Measurements from ENCODE around the gene RNLS.
"Not testable (repeated sequence)": the region's sequence is repeated elsewhere in the genome, so short reads cannot be mapped to it uniquely, and the experiment has no call there.

RNLS gene

DNA sequence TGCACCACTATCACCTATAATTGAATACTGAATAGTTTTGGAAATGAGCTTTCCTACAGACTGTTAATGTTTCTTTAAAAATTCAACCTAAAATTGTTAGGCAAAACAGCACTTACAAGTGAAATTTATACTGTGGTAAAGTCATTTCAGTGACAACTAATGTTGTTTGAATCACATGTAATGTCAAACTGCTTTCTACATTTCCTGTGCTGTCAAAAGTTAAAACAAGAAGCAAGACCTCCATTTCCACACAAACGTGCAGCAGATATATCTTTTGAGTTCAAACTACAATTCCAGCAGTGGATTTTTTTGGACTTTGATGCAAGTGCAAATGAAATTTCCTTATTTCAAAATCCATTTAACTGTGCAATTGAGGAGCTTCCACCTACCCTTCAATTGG is 199.8 kb downstream of the RNLS start:
- no peak for DNase-seq

DNA sequence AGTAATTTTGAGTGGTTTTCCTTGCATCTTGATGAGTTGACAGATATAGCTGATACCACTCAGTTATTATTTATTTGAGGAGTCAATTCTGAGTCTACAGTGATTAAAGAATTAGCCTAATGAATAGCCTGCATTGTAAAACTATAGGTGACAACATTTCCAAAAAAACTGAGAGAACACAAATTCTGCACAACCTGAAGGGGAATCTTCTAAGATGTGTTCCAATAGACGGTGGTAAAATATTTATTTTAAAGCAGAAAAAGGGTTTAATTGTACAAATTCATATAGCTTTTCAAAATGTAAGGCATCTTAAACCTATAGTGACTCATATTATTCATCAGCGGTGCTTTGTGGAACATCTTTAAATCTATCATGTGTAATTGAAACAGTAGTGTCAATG is 200.4 kb downstream of the RNLS start:
- no peak for DNase-seq

DNA sequence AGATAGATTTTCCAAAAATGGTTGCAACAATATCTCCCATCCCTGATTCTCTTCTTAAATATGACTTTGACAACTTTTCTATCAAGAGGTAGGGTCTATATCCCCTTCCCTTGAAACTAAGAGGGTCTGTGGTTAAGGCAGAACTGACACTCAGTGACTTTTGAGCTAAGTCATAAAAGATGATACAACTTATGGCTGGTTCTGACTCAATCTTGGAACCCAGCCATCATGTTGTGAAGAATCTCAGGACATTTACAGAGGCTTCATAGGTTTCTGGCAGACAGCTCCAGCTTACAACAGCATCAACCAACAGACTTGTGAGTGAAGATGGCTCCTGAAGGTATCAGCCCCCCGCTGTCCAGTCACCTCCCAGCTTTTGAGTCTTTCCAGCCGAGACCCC is 203.5 kb downstream of the RNLS start:
- no peak for DNase-seq

DNA sequence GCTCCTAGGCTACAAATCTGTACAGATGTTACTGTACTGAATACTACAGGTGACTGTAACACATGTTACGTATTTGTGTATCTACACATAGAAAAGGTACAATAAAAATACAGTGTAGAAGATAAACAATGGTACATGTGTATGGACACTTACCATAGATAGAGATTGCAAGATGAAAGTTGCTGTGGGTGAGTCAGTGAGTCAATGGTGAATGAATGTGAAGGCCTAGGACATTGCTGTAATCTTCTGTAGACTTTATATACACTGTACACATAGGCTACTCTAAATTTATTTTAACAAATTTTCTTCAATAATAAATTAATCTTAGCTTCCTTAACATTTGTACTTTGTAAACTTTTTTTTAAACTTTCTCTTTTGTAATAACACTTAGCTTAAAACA is 205.6 kb downstream of the RNLS start:
- no peak for DNase-seq

DNA sequence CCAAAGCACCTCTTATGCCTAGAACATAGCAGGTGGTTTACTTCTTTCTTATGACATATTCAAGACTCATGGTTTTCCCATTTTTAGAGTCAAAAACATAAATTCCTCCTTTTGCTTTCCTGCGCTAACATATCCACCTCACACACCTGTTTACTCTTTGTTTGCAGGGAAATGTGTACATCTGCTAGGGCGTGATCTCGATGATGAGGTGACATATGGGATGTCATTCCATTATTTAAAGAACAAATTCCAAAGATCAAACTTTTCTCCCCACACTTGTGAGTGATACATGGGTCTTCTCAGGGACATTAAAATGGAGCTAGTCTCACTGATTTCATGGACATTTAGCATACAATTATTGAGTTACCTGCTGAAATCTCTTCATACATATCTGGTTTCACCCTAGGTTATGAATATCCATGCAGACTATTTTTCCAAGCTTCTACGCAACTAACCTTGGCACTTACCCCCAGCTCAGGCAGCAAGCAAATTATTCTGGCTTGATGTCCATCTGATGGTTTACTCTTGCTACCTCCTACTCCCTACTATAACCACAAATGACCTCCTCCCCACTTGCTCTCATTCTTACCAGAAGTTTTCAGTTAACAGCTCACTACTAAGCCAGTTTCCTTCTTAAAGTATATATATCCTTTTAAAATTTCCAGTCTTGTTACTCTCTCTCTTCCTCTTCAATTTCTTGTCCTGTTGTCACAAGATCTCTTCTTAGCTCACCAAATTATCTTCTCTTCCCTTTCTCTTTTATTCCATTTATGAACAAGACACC is 208.5 kb downstream of the RNLS start:
- no peak for DNase-seq

DNA sequence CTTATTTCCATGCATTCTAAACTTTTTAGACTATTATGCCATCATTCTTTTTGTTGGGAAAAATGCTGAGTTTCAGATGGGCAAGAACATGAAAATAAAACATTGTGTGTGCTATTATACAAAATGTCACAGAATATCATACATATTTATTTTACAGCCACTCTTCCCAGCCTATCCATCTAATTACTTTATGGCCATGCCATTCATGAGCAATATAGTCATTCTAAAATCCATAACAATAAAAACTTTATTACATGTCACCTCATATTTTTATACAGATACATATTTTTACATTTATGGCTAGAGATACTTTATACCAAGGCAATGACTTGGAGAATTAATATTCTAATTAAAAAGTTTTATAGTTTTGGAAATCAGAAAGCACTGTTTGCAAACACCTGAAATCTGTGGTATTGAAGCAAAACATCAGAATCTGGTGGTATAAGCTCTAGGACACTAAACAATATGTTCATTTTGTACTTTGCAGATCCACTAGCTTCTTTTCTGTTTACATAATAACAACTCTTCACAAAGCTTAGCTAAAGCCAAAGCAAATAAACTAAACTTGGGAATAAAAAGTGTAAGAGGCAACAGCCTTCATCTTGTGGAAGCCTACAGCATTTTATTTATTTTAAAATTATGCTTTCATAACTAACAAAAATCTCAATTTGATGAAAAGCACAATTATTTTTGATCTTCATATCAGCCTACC is 210.1 kb downstream of the RNLS start:
- DNase-seq = no peak

DNA sequence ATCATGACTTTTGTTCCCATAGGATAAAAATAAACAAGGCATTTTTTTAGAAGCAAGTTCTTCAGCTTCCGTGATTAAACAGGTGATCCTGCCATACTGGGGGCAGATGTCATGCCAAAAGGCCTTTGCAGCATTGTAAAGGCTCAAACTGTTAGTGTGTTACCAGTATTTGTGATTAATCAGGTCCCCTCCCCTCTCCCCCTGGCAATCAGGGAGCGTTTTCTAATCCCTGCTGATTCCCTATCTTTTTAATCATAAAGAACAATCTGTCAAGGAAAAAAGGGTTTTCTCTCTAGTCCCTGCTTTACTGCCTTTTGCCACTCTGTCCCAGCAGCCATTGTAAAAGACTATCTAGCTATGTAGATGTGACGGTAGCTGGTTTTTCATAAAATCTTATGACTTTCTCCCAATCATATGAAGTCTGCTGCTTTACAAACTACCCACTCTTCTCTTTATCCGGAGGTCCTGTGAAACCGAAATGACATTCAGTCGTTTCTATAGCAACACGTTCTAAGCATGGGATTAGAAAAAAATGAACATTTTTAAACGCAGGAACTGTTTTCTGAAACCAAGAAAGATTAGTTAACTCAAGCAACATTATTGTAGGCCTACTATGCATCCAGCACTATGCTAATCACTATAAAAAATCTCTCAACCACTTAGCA is 210.9 kb downstream of the RNLS start:
- no peak for DNase-seq

DNA sequence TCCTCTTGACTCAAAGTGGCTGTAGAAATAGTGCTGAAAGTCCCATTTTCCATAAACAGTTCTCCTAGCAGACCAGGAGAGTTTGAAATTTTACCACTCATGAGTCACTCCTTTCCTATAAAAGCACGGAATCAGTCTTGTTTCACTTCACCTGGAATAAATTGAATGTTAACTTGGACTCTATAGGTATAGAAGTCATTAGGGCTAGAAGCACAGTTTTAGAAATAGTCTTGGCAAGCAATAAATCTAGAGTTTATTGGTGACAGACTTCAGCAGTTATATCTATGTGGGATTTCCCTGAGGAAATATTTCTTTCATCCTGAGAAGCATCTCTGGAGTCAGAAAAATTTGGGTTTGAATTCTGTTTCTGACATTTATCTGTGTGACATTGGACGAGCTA is 212.4 kb downstream of the RNLS start:
- no peak for DNase-seq

DNA sequence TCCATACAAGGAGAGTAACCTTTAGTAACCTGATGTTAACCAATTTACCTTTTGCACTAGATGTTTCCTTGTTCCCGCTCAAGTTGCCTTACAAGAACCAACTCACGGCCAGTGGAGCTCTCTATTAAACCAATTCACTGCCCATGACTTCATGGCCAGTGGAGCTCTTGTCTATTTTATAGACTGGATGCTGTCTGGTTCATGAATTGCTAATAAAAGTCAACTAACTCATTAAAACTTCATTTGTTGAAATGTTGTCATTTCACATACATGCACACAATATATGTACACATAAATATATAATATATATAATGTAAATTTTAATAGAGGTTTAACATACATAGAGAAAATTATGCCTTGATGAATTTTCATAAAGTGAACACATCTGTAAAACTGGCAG is 216.3 kb downstream of the RNLS start:
- DNase-seq = no peak

DNA sequence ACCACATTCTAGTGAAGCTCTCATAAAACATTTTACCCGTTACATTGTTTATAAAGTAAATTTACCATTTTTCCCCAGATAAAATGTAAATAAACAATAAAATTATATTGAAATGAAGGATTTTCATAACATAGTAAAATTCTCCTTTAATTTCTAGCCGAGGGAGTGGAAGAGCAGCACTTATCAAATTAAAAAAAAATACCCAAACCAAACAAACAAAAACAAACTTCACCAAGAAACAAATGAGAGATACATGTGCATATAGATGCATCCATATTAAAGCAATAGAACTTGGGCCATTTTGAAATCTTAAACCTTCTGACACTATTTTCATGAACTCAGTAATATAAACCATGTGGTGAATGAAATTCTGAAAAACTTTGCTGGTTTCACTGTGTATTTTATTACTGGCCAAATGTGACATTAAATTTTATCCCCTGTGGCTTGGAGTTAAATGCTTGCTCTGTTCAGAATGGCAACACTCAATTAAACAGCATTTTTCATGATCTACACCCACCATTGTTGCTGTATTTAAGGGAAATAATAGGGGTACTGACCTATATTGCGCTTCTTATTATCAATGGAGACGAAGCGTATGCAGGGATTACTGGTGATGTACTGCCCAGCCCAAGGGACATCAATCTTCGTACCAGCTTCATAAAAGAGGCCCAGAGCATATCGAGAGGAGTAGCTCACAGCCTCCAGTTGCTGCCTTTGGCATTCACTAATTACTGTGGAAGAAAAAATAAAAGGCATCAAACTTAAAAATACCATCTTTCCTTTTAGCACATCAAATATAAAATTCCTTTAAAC is 220.9 kb downstream of the RNLS start:
- DNase-seq = no peak

DNA sequence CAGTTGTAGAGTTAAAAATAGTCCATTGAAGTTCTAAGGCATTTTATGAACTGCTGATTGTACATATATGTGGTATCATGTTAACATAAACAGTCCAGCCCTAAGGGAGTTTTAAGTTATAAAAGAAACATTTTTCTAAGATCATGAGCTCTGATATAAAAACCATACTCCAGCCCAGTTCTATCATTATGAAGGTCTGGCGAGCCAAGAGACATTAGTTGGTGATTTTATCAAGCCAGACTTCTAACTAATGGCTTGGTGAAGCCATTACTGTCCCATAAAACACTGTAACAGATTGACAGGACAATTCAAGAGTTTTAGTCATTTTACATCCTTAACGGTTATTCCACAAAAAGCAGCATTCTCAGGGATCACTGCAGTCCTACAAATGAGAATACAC is 221.6 kb downstream of the RNLS start:
- DNase-seq = no peak

DNA sequence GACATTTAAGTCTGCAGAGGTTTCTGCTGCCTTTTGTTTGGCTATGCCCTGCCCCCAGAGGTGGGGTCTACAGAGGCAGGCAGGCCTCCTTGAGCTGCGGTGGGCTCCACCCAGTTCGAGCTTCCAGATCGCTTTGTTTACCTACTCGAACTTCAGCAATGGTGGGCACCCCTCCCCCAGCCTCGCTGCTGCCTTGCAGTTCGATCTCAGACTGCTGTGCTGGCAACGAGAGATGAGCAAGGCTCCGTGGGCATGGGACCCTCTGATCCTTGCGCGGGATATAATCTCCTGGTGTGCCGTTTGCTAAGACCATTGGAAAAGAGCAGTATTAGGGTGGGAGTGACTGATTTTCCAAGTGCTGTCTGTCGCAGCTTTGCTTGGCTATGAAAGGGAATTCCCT is 227.4 kb downstream of the RNLS start:
- DNase-seq = not testable (repeated sequence)

DNA sequence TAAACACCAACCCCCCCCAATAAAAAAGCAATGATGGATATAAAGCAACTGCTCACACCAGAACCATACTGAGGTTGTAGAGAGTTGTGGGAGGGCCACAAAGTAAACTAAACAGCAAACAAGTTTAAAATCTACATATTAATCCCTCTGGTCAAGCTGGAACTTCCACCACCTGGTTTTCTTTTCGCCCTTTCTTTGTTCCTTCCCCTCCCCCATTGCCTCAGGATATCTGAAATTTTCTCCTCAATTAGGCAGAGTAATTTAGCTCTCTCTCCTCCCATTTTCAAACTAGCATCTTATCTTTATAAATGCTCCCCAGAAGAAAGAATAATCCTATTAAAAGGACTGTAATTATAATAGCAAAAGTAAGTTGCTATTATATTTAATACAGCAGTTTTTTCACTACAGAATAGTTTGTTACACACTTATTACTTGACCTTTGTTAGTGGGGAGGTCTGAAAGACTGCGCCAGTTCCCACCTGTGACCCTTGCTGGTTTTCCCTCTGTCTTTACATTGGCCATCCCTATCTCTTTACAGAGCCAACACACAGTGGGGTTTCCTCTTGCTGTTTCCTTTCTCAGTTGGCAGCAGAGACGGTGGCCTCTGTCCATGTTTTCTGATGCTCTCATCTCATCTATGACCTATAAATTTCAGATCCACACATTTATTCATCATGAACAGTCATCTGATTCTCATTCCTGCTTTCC is 235.4 kb downstream of the RNLS start:
- no peak for DNase-seq

DNA sequence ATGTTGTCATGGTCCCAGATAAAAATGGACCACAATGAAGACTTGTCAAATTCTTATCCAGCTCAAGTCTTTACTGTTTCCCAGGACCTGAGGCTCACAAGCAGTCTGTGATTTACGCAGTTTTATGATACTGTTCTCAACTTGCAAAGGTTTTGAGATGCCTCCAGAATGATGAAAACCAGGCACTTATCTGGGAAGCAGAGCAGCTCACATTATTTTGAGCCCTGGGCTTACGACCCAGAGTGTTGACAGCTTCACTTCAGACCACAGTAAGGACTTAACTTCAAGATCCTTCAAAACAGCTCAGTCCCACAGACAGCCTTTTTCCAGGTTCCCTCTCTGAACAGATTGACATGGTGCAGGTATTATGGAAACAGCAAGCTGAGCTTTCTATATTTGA is 236.1 kb downstream of the RNLS start:
- no peak for DNase-seq

DNA sequence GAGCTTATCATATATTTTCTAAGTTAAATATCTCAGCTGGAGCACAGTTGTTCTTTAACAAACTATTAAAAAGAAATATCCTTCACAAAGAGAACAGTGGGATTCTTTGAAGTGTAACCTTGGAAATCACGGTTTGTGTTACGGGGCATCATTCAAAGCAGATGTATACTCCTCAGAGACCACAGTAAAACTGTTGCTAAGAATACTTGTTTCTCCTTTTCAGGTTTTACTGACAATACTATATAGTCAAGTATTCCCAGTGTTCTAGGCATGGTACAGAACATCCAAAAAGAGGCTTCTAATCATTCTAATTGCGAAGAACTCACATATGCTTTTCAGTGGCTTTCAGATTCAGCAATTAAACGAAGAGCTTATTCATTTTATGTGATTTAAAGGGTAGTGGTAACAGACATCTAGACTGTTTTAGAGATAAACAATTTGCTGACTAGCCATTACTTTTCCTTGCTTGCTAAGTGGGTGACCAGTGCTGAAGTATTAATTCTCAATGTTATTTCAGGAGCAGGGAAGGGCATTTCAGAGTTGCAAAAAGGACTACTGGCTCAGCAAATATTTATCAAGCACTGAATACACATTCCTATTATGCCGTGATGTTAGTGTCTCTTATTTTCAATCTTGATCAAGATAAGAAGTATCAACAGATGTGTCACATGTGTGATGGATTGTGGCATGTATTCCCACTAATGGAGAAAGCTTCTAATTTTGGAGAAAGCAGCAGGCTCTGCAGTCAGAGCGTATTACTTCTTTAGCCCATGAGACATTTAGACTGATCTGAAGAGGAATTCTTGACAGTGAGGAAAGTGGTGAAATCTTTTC is 236.8 kb downstream of the RNLS start:
- DNase-seq = no peak

DNA sequence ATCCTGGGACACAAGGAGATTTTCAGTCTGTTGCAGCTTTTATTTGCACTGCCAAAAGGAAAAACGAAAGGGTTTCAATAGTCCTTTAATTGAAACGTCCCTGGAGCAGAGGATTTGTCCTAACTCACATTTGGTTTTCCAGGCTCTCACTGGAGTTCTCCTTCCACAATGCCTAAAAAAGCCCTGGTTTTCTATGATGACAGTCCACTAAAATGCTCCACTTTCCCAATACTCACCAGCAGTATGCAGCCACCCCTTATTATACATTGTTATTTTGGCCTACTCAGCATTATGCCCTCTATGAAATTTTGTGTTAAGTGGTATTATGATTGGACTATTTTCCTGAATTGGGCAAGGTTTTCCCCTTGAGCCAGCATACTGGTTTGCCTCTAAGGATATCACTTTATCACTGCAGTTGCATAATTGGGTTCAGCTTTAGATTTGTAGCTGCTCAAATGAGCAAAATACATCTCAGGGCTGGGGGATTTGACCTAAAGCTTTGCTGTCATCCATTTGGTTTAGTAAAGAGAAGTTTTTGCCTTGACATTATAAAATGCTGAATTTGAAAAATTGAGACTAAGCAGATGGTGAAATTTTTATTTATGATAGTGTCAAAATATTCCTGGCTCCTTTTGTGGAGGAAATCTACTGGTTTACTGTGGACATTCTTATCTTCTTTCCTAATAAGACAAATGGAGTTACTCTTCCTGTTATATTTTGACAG is 239.2 kb downstream of the RNLS start:
- no peak for DNase-seq

DNA sequence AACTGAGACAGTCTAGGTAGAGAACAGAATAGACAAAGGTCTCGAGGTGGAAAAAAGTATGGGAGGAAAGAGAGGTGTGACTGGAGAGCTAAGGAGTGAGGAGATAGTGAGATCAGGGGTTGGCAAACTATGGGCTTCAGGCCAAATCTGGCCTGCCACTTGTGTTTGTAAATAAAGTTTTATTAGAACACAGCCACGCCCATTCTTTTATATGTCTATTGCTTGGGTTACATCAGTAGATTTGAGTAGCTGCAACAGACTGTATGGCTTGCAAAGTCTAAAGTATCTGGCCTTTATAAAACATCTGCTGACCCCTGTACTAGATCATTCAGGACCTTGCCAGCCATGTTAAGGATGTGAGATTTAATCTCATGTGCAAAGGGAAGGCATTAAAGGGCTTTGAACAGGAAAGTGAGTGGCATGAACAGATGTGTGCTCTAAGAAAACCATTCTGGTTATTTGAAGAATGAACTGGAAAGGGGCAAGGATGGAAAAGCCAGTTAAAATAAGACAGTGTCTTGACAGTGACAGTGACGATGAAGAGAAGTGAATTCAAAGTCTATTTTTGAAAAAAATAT is 240.3 kb downstream of the RNLS start:
- no peak for DNase-seq

DNA sequence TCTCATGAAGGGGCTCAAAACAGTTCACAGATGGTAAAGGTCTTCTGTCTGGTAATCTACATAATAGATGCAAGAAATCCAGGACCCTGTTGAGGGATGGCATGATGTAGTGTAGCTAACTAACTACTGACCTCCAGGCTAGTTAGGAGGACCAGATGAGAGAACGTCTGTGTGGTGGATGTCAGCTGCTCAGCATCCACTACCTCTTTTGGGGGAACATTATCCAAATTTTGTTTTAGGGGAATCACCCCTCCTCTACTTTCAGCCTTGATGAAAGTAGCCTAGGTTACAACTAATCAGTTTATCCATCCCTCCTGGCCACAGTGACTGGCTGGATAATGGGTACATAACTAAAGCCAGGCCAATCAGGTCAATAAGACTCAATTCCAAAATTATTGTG is 246.0 kb downstream of the RNLS start:
- no peak for DNase-seq

DNA sequence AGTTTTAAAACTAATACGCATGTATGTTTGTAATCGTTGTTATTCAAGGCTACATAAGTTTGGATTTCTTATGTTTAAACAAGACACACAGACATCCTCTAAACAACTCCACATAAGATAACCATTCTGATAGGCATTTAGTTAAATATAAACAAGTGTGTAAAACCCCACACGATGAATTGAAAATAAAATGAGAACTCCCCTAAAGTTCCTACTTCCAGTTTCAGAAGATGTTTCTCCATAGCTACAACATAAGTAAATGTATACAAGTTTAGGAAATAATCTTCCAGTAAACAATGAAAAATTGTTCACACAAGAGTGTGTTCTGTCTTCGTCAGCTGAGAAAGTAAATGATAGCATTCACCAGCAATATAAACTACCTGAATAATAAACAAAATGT is 246.8 kb downstream of the RNLS start:
- DNase-seq = no peak

DNA sequence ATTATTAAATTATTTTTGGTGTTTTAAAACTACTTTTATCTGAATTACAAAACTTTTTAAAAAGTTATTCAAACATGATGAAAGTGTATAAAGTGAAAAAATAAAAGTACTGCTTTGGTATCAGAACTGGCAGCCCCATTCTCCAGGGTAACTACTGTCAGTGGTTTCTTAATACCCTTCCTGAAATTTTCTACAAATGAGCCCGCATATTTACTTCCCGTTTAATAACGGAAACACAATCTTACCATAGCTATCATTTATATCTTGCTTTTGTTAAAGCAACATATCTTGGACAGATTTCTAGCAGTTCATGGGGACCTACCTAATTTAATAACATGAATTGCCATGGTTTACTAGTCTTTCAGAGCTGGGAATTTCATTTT is 249.9 kb downstream of the RNLS start:
- no peak for DNase-seq

Data from NCI-H1092 treated with DMSO at 0.1 percent for 48 hours (cell line).